Neuronal stem cell (in vitro differentiated cells): Measurements from ENCODE around the gene HADH. TPM values are rescaled to one million over a fixed set of nuclear protein-coding genes. Genes with fewer than 3 reads are reported as not detected.

Experiments used
- DNase-seq: peaks from one replicate; pipeline ENCODE4 v3.0.0-alpha.2; 2013; ENCODE audit warnings: low spot score
- H2AFZ ChIP-seq: one replicate; pipeline ENCODE4 v1.6.1; 2013; ENCODE audit warnings: mild to moderate bottlenecking, low read length, inconsistent platforms
- H2AK5ac ChIP-seq: 2 replicates; pipeline ENCODE4 v1.6.1; 2013; ENCODE audit warnings: low read depth, mild to moderate bottlenecking, inconsistent platforms, low read length, moderate library complexity, mixed read lengths
- H2BK120ac ChIP-seq: 2 replicates; pipeline ENCODE4 v1.6.1; 2013; ENCODE audit warnings: low read depth, mild to moderate bottlenecking, inconsistent platforms, low read length, moderate library complexity, mixed read lengths
- H2BK12ac ChIP-seq: one replicate; pipeline ENCODE4 v1.6.1; 2013; ENCODE audit warnings: low read length, inconsistent platforms
- H2BK15ac ChIP-seq: 2 replicates; pipeline ENCODE4 v1.6.1; 2013; ENCODE audit warnings: mild to moderate bottlenecking, low read length, inconsistent platforms, mixed read lengths
- H2BK5ac ChIP-seq: one replicate; pipeline ENCODE4 v1.6.1; 2013; ENCODE audit warnings: inconsistent platforms, mild to moderate bottlenecking, low read length, moderate library complexity
- H3K14ac ChIP-seq: one replicate; pipeline ENCODE4 v1.6.1; 2013; ENCODE audit warnings: low read length, inconsistent platforms
- H3K18ac ChIP-seq: 2 replicates; pipeline ENCODE4 v1.6.1; 2013; ENCODE audit warnings: low read length, inconsistent platforms
- H3K23ac ChIP-seq: 2 replicates; pipeline ENCODE4 v1.6.1; 2013; ENCODE audit warnings: low read depth, mild to moderate bottlenecking, mixed read lengths, low read length, inconsistent platforms; ENCODE audit not compliant: poor library complexity
- H3K27ac ChIP-seq: replicated peaks from 3 replicates; pipeline ENCODE4 v1.5.1; 2013; ENCODE audit warnings: low read length, inconsistent platforms
- H3K27me3 ChIP-seq, 3 experiments: 2 replicates each; pipeline ENCODE4 v1.6.1; 2013; ENCODE audit warnings: low read length in 3 of 3, mild to moderate bottlenecking in 2 of 3, inconsistent platforms in 1 of 3, low read depth in 1 of 3, mixed read lengths in 1 of 3, moderate library complexity in 1 of 3; ENCODE audit not compliant: control insufficient read depth in 3 of 3, insufficient read depth in 3 of 3
- H3K36me3 ChIP-seq, 2 donors: replicated peaks in 1 of 2; 2 replicates each; pipeline ENCODE4 v1.6.1; 2013; ENCODE audit warnings: low read length in 2 of 2; ENCODE audit not compliant: control insufficient read depth in 2 of 2, insufficient read depth in 2 of 2
- H3K4ac ChIP-seq: 2 replicates; pipeline ENCODE4 v1.6.1; 2013; ENCODE audit warnings: inconsistent platforms, mild to moderate bottlenecking, low read length, moderate library complexity
- H3K4me1 ChIP-seq, 2 donors: 1 replicate in 1 of 2; 2 replicates in 1 of 2; pipeline ENCODE4 v1.6.1; 2013; ENCODE audit warnings: low read length in 2 of 2, low read depth in 1 of 2; ENCODE audit not compliant: control insufficient read depth in 2 of 2, insufficient read depth in 1 of 2
- H3K4me2 ChIP-seq: one replicate; pipeline ENCODE4 v1.6.1; 2013; ENCODE audit warnings: mild to moderate bottlenecking, low read length, inconsistent platforms; ENCODE audit not compliant: insufficient read depth, poor library complexity, severe bottlenecking
- H3K4me3 ChIP-seq, 2 donors: 2 replicates each; pipeline ENCODE4 v1.5.1; 2013; ENCODE audit warnings: low read length in 2 of 2, mild to moderate bottlenecking in 2 of 2, inconsistent platforms in 1 of 2, moderate library complexity in 1 of 2
- H3K79me1 ChIP-seq: one replicate; pipeline ENCODE4 v1.6.1; 2013; ENCODE audit warnings: low read depth, mild to moderate bottlenecking, inconsistent platforms, low read length, moderate library complexity
- H3K9ac ChIP-seq: one replicate; pipeline ENCODE4 v1.6.1; 2013; ENCODE audit warnings: mild to moderate bottlenecking, low read depth, low read length, inconsistent platforms; ENCODE audit not compliant: poor library complexity
- H3K9me3 ChIP-seq, 2 donors: replicated peaks in 1 of 2; 2 replicates each; pipeline versions ENCODE3 to v1.6.1; 2013; ENCODE audit warnings: low read length in 2 of 2, mild to moderate bottlenecking in 2 of 2, inconsistent platforms in 1 of 2, low read depth in 1 of 2, mixed read lengths in 1 of 2, moderate library complexity in 1 of 2; ENCODE audit not compliant: control insufficient read depth in 2 of 2, insufficient read depth in 1 of 2
- H4K8ac ChIP-seq: one replicate; pipeline ENCODE4 v1.6.1; 2013; ENCODE audit warnings: low read depth, mild to moderate bottlenecking, inconsistent platforms, low read length, moderate library complexity
- H4K91ac ChIP-seq: one replicate; pipeline ENCODE4 v1.6.1; 2013; ENCODE audit warnings: low read length, low read depth, mild to moderate bottlenecking, inconsistent platforms; ENCODE audit not compliant: poor library complexity
- WGBS, 2 donors: extraction: QIAGEN DNeasy Blood & Tissue Kit; methylation state at CpG; one replicate each; pipeline ENCODE4 v1.1.7; 2013; ENCODE audit warnings: missing lambda C conversion rate in 2 of 2, mixed read lengths in 1 of 2; ENCODE audit not compliant: insufficient read length in 2 of 2, insufficient replicate concordance in 1 of 2; ENCODE audit errors: extremely low coverage in 2 of 2; 5-methylcytosine and 5-hydroxymethylcytosine counted together
- polyA plus RNA-seq, 2 experiments: library from polyadenylated mRNA; stranded (reverse); fragments of 200-250 nt; gene quantifications; one replicate each; pipeline ENCODE4 v1.2.3, GENCODE V29; 2013

The HADH gene
- 55.6 TPM for polyA plus RNA-seq (2013, experiment 1 of 2)
- polyA plus RNA-seq (2013, experiment 2 of 2) = 54.6 TPM

- Histone ChIP-seq H2BK15ac (peak within 1 kb of the TSS; percentile 83), H3K9ac (peak within 1 kb of the TSS; percentile 99), H3K4ac (peak within 1 kb of the TSS; percentile 95), H2AK5ac (peak within 1 kb of the TSS; percentile 78), H3K27me3 (no peaks in the 10 kb centered on the region), H3K36me3 (peaks cover 1 to 3% of the 10 kb centered on the region in 2 donors), H4K8ac (peak within 1 kb of the TSS; percentile 100), H2BK5ac (peak within 1 kb of the TSS; percentile 59), H2BK12ac (no peak within 1 kb of the TSS), H2AFZ (peak within 1 kb of the TSS; percentile 97), H3K14ac (peak within 1 kb of the TSS; percentile 84), H3K4me1 (peaks cover 5 to 7% of the 10 kb centered on the region in 2 donors), H2BK120ac (no peak within 1 kb of the TSS), H3K18ac (peak within 1 kb of the TSS; percentile 99), H3K4me3 (peak within 1 kb of the TSS; percentile 95 to 99), H3K79me1 (peaks cover 5% of the 10 kb centered on the region), H3K23ac (peak within 1 kb of the TSS; percentile 100), H3K27ac (no peak within 1 kb of the TSS), H3K9me3 (no peaks in the 10 kb centered on the region), H4K91ac (no peak within 1 kb of the TSS), H3K4me2 (peak within 1 kb of the TSS; percentile 85)
- no CpG with 5 or more reads among the region's 78 CpGs for WGBS, 2 donors
- DNase-seq = peak; percentile 88
Observed at GRCh38 chr4:107989537-107990386, at the start of gene HADH. TSS of gene HADH (plus strand) at chr4:107989889. CDS start at chr4:107989933, 44 bp downstream.

- Histone ChIP-seq H3K18ac (no peak overlapping the region), H3K4me3 (no peak overlapping the region), H3K4ac (no peak overlapping the region), H4K8ac (no peak overlapping the region), H3K14ac (no peak overlapping the region), H3K9me3 (no peaks in the 10 kb centered on the region), H3K4me2 (no peak overlapping the region), H3K27me3 (peaks cover 0 to 2% (median 0%) of the 10 kb centered on the region in 3 experiments), H2BK12ac (no peak overlapping the region), H4K91ac (no peak overlapping the region), H2BK15ac (no peak overlapping the region), H2AK5ac (no peak overlapping the region), H2BK5ac (no peak overlapping the region), H3K9ac (no peak overlapping the region), H3K4me1 (no peaks in the 10 kb centered on the region), H3K36me3 (peaks cover 5 to 34% of the 10 kb centered on the region in 2 donors), H3K79me1 (no peaks in the 10 kb centered on the region), H3K27ac (no peak overlapping the region), H2AFZ (no peak overlapping the region), H3K23ac (no peak overlapping the region), H2BK120ac (no peak overlapping the region)
- no CpG with 5 or more reads among the region's 3 CpGs for WGBS, 2 donors
- no peak for DNase-seq
Observed at GRCh38 chr4:107945809-107946208, 43.9 kb upstream of the HADH start.

- Histone ChIP-seq H2AK5ac (no peak overlapping the region), H3K9me3 (peaks cover 0 to 2% of the 10 kb centered on the region in 2 donors), H2AFZ (no peak overlapping the region), H2BK120ac (no peak overlapping the region), H4K91ac (no peak overlapping the region), H2BK15ac (no peak overlapping the region), H3K23ac (no peak overlapping the region), H3K18ac (no peak overlapping the region), H3K4me3 (no peak overlapping the region), H2BK5ac (no peak overlapping the region), H4K8ac (no peak overlapping the region), H3K27ac (no peak overlapping the region), H3K4ac (no peak overlapping the region), H3K79me1 (no peaks in the 10 kb centered on the region), H3K27me3 (peaks cover 0 to 2% (median 0%) of the 10 kb centered on the region in 3 experiments), H3K4me1 (no peaks in the 10 kb centered on the region), H2BK12ac (no peak overlapping the region), H3K36me3 (peaks cover 4 to 30% of the 10 kb centered on the region in 2 donors), H3K9ac (no peak overlapping the region), H3K14ac (no peak overlapping the region), H3K4me2 (no peak overlapping the region)
- DNase-seq = no peak
- WGBS, 2 donors = no CpG with 5 or more reads among the region's 2 CpGs
Observed at GRCh38 chr4:107950746-107951540, 38.7 kb upstream of the HADH start.

GRCh38 chr4:107951551-107951950 is 38.1 kb upstream of the HADH start:
- Histone ChIP-seq H2BK120ac (no peak overlapping the region), H3K27me3 (peaks cover 0 to 2% (median 0%) of the 10 kb centered on the region in 3 experiments), H2BK5ac (no peak overlapping the region), H2BK12ac (no peak overlapping the region), H2BK15ac (no peak overlapping the region), H3K27ac (no peak overlapping the region), H3K4me1 (no peaks in the 10 kb centered on the region), H3K36me3 (peaks cover 4 to 29% of the 10 kb centered on the region in 2 donors), H3K4me3 (no peak overlapping the region), H3K14ac (no peak overlapping the region), H3K23ac (no peak overlapping the region), H3K9me3 (peaks cover 0 to 2% of the 10 kb centered on the region in 2 donors), H3K18ac (no peak overlapping the region), H3K9ac (no peak overlapping the region), H3K79me1 (no peaks in the 10 kb centered on the region), H2AK5ac (no peak overlapping the region), H3K4ac (no peak overlapping the region), H4K8ac (no peak overlapping the region), H2AFZ (no peak overlapping the region), H3K4me2 (no peak overlapping the region), H4K91ac (no peak overlapping the region)
- no peak for DNase-seq
